NCI-H2029 (cell line): ENCODE measurements around the gene TCL1A.
"Not testable (repeated sequence)": the region's sequence is repeated elsewhere in the genome, so short reads cannot be mapped to it uniquely, and the experiment has no call there.

Source experiments
- DNase-seq: peaks from one replicate; lab custom pipeline; 2025; lab: John Stamatoyannopoulos, UW

TCL1A gene

DNA sequence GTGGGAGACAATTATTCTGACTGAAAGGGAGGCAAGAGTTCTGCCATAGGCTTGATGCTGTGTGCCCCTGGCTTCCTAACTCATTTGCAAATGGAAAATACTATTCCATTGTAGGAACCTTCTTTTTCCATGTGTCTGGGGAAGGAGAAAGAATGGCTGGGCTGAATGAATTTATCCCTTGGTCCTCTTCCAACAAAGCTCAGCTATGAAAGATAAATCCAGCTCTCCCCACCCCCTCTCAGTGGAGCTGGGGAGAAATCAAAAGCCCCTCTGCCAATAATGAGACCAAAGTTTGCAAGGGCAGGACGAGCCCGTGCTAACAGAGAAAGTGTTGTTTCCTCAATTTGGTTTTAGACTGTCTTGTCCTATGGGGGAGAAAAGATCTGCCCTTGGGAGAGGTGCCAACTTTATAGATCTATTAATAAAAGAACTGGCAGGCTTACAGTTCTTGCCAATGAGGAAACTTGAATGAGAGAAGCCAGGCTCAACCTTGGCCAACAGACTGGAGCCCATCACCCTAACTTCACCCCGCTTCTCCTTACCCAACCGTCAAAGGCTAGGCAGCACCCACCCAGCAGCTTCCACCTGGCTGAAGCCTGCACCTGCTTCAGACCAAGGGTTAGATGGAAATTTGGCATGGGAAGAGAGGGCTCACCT is 36.6 kb downstream of the TCL1A start:
- DNase-seq, result no peak

DNA sequence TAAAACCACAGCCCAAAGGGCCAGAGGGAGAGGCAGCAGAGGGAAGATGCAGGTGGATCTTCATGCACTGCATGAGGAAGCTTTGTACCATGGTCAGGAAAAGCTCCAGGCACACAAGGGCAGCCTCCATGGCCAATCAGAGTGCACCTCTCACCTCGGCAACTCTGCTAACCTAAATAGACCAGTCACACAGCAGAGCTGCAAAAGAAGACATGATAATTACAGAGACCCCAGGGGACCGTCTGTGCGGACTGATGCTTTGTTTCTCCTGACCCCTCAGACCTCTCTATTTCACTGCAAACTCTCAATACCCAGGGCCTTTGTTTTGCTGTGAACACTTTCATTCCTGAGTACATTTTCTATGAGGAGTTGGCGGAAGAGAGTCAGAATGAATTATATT is 38.4 kb downstream of the TCL1A start:
- DNase-seq, result no peak

DNA sequence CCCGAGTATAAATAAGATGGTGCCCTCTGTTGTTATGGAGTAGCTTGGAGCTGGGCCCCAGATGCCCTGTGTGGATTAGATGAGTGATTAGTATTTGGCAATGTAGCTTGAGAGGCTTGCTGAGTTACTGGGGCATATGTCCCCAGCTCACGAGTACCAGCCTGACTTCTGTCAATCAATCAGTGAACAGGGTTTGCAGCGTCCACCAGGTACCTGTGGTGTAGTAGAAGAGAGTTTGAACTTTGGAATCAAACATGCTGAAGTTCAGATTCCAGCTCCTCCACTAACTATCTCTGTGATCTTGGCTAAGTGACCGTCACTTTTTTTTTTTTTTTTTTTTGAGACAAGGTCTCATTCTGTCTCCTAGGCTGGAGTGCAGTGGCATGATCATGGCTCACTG is 39.3 kb downstream of the TCL1A start:
- no peak for DNase-seq

DNA sequence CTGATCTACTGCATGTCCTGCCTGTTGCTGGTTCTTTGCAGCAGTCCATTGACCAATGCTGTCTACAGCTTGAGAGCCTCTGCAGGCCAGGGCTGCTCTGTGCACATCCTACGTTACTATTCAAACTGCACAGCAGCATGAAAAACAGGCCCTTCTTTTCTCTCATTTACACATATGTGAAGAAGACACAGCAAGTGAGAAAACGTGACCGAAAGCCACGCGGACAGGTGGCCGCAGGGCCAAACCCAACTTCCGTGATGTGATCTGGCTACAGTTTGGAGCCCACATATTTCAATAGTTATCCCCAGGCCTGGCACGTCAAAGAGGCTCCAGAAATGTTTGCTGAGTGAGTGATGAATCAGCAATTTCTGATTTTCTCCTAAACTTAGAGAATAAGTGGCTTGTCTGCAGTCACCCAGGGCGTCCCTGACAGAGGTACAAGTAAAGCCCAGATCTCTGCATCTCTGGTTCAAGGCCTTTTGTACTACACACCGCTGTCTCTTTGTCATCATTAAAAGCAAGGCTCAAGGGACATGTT is 45.6 kb downstream of the TCL1A start:
- DNase-seq, result no peak

DNA sequence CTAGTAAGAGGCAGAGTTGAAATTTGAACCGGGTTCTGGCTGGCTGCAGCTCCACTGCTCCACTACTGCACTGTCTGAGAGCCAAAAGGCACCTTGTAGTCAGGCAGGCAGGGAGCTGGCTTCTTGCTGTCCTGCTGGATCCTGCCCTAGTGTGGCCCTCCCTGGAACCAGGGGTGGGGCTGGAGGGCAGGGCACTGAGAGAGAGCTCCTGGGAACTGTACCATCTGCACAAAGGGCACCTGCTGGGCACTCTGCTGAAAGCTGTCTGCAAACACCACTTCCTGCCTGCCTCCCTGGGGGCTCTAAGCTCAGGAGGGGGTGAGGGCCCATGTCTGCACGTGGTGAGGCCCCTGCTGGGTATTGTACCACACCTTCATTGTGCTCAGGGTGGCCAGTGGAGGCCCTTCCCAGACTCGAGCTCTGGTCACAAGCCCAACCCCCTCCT is 46.7 kb downstream of the TCL1A start:
- no peak for DNase-seq

DNA sequence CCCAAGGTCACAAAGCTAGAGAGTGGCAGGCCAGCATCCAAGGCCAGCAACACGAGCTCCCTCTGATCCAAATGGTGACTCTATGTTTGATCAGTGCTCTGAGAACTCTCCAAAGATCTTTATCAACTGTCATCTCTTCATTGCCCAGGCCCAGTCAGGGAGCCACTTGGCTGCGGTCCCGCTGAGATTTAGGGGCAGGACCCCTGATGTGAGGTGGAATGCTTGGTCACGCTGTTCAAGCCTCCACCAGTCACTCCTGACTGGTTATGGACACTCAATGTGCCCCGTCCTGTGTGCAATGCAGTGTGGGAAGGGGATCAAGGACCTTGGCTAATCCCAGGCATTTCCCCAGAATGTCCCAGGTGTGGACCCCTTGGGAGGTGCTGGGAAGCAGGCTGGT is 47.5 kb downstream of the TCL1A start:
- no peak for DNase-seq

DNA sequence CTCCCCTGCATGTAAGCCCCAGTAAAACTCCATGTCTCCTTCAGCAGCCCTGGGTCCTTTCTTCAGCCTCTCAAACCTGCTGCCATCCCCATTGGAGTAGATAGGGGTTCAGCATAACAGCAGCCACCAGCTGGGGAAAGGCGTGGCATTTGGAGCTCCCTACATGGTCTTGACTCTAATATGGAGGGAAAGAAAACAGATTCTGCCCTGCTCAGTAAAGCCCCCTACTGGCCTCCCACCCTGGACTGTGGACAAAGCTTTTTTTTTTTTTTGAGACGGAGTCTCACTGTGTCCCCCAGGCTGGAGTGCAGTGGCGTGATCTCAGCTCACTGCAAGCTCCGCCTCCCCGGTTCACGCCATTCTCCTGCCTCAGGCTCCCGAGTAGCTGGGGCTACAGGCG is 48.4 kb downstream of the TCL1A start:
- not testable (repeated sequence) for DNase-seq

DNA sequence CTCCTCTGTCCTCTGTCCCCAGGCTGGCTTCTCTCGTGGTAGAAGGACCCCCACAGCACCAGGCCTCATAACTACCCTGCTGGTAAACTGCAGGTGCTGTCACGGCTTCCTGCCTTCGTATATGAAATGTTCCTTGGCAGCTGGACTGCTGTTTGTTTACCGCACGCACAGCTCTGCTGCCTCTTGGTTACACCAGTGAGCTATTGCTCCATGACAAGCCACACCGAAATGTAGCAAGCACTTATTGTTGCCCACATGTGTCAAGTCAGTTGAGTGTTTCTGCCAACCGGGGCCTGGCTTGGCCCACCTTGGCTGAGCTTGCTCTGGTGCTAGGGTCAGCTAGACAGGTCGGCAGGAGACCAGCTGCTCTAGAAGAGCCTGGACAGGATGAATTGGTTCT is 49.4 kb downstream of the TCL1A start:
- DNase-seq, result peak; percentile 63

DNA sequence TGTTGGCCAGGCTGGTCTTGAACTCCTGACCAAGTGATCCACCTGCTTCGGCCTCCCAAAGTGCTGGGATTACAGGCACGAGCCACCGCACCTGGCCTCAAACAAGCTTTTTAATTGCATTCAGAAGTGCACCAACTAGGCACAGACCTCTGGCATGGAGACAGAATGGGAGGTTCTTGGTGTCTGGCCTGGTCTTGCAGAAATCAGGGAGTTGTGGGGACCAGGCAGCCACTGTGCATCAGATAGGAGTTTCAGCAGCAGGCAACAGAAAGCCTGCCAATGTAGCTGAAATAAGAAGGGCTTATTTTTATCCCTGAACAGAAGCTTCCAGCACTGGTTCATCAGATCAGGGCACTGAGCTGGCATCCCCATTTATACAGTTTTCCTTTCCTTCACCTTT is 49.9 kb downstream of the TCL1A start:
- DNase-seq, result peak; percentile 19

DNA sequence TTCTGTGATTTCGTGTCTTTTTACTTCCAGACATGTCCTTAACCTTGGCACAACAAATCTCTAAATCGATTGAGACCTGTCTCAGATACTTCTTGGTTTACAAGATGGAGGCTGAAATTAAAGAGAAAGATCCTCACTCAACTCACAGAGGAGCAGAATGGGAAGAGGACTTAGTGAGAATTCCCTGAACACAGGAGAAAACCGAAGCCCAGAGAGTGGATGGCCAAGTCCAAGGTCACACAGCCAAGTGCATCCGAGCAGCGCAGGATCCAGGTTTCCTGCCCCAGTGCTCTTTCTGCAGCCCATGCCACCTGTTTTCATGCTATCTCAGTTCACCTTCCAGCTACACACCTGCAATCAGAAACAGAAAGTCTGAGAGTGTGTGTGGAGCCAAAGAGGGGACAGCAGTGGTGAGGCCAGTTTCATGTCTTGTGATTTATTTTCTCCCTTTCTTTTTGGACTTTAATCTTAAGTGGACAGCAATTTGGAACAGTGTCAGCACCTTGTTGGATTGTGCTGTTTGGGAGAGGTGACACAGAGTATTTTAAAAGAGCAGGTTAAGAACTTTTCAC is 50.6 kb downstream of the TCL1A start:
- DNase-seq, result no peak

DNA sequence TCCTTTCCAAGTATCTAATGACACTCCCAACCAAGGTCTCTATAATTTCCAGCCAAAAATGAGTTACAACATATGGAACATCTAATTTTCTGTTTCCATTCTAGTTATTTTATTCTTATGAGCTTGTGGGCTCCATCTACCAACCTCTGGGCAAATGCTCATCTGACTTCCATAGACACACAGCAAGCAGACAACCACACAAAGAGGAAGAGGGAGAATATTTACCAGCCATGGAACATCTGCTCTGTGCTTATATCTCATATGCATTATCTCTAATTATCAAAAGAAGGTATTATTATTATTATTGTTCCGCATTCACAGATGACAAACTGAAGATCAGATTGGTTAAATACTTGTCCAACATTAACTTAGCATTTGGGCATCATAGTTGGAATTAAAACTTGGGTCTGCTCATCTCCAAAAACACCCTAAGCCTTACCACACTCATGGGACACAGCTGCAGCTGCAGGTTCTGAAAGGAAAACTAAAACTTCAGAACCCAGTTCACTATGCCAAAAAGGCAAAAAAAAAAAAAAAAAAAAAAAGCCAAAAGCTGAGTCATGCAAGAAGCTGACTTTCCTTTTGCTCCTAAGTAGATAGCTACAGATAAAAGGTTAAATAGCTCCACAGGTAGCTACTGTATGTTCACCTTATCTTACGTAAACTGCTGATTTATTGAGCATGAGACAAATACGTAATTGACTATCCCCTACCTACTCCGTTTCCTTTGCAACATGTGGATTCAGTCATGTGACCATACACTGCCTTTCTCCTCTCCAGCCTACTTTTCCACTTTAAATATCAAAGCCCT is 51.3 kb downstream of the TCL1A start:
- DNase-seq, result no peak

DNA sequence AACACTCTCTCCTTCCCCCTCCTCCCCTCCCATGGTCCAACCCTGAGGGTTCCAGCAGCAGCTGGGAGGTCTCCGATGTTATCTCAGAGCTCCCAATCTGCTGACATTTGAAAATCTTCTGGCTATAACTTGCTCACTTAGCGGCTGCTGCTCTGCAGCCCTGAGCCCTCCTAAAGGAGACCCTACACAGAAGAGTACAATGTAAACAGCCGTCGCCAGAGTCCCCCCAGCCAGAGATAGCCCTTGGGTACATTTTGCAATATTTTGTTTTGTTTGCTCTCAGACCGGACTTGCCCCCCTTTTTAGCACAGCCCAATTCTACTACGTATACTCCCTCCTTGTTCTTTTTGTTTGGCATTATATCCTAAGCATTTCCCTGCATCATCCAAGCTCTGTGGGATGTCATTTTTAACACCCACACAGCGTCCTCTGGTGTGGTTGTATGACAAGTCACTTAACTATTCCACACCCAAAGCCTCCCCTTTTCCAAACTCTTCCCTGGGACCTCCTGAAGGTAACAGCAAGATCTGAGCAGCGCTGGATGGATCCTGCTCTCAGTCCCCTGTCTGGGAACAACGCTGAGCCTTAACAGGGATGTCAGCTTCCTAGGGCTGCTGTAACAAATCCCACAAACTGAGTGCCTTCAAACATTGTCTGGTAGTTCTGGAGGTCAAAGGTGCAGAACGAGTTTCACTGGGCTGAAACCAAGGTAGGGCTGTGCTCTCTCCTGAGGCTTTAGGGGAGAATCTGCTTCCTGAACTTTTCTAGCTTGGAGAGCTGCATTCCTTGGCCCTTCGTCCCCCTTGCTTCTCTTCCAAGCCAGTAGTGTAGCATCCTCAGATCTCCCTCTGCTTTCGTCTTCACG is 53.0 kb downstream of the TCL1A start:
- no peak for DNase-seq

DNA sequence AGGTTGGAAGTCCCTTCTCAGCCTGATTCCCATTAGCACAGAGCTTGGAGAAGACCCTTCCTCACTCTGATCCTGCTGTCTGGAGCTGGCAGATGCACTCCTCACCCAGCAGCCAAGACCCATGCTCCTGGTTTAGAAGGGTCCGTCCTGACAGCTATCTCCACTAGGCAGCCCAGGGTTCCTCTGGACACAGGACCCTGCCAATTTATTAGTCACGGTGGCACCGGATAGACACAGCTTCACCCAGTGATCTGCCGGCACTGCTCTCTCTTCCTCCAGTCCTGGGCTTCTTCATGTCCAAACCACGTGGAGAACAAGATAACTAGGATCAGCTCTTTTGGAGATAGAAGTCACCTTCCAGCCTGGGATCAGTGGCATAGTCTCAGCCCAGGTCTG is 53.9 kb downstream of the TCL1A start:
- no peak for DNase-seq
